Parathyroid adenoma (tissue), 2 donors: Measurements from ENCODE around the gene INTS7.

Experiments used
- H2AFZ ChIP-seq: fragments of 300-600 bp; sonication (generic); one replicate; pipeline ENCODE4 v1.7.0; 2017; ENCODE audit warnings: antibody characterized with exemption, mild to moderate bottlenecking
- H3K27ac ChIP-seq: fragments of 300-600 bp; sonication (generic); one replicate; pipeline ENCODE4 v1.7.0; 2017
- H3K27me3 ChIP-seq: fragments of 300-600 bp; sonication (generic); one replicate; pipeline ENCODE4 v1.7.0; 2017; ENCODE audit warnings: low read length; ENCODE audit not compliant: control insufficient read depth, insufficient read depth
- H3K36me3 ChIP-seq: fragments of 300-600 bp; sonication (generic); one replicate; pipeline ENCODE4 v1.7.0; 2017; ENCODE audit warnings: low read length; ENCODE audit not compliant: control insufficient read depth, insufficient read depth
- H3K4me1 ChIP-seq: fragments of 300-600 bp; sonication (generic); one replicate; pipeline ENCODE4 v1.7.0; 2017; ENCODE audit warnings: control low read depth
- H3K4me2 ChIP-seq: fragments of 300-600 bp; sonication (generic); one replicate; pipeline ENCODE4 v1.7.0; 2017; ENCODE audit warnings: low read length
- H3K4me3 ChIP-seq: fragments of 300-600 bp; sonication (generic); one replicate; pipeline ENCODE4 v1.7.0; 2017; ENCODE audit warnings: low read depth, low read length
- H3K79me2 ChIP-seq: fragments of 300-600 bp; sonication (generic); one replicate; pipeline ENCODE4 v1.7.0; 2017; ENCODE audit warnings: control low read depth
- H3K9ac ChIP-seq: fragments of 300-600 bp; sonication (generic); one replicate; pipeline ENCODE4 v1.7.0; 2017; ENCODE audit warnings: mild to moderate bottlenecking
- H3K9me3 ChIP-seq: fragments of 300-600 bp; sonication (generic); one replicate; pipeline ENCODE4 v1.7.0; 2017; ENCODE audit warnings: low read length; ENCODE audit not compliant: control insufficient read depth
- CTCF ChIP-seq: fragments of 300-600 bp; sonication (generic); IDR thresholded peaks from one replicate; pipeline ENCODE4 v1.7.0; 2017; ENCODE audit warnings: antibody characterized with exemption, mild to moderate bottlenecking
- donor health status: primary hyperparathyroidism.

Gene INTS7

GRCh38 chr1:211947396-211948295 is 87.7 kb downstream of the INTS7 start:
- Histone ChIP-seq H3K27ac (no peak overlapping the region), H3K4me1 (no peaks in the 10 kb centered on the region), H3K4me2 (no peak overlapping the region), H3K9me3 (no peaks in the 10 kb centered on the region), H2AFZ (no peak overlapping the region), H3K4me3 (no peak overlapping the region), H3K36me3 (no peaks in the 10 kb centered on the region), H3K27me3 (no peaks in the 10 kb centered on the region), H3K79me2 (no peaks in the 10 kb centered on the region), H3K9ac (no peak overlapping the region)
- no peak for TF ChIP-seq CTCF

- Histone ChIP-seq H3K9ac (no peak overlapping the region), H3K4me3 (no peak overlapping the region), H3K27me3 (no peaks in the 10 kb centered on the region), H3K4me2 (no peak overlapping the region), H3K79me2 (no peaks in the 10 kb centered on the region), H3K9me3 (no peaks in the 10 kb centered on the region), H3K36me3 (no peaks in the 10 kb centered on the region), H3K4me1 (no peaks in the 10 kb centered on the region), H3K27ac (no peak overlapping the region), H2AFZ (no peak overlapping the region)
- peak; percentile 42 for TF ChIP-seq CTCF
These were observed 90.4 kb downstream of the INTS7 start for GRCh38 chr1:211944733-211945500.

DNA sequence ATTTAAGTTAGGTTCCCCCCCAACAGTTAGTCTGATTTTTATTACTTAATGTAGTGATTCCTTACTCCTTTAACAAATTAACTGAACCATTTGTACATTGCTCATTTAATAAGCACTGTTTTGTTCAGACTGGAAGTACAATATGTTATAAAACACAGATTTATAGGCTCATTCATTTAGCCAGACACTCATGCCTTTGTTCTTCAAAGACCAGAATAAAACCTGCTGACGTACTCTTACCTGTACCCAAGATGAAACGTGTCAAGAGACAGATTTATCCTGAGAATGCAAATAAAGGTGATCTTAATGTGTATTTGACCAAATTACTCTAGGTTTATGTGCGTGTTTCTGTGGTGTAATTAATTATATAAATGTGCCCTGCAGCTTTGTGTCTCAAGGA is 92.8 kb downstream of the INTS7 start:
- Histone ChIP-seq H3K79me2 (no peaks in the 10 kb centered on the region), H3K9ac (no peak overlapping the region), H3K27ac (no peak overlapping the region), H3K4me2 (no peak overlapping the region), H3K36me3 (no peaks in the 10 kb centered on the region), H3K27me3 (no peaks in the 10 kb centered on the region), H3K4me3 (no peak overlapping the region), H2AFZ (no peak overlapping the region), H3K9me3 (no peaks in the 10 kb centered on the region), H3K4me1 (no peaks in the 10 kb centered on the region)
- TF ChIP-seq CTCF: no peak

DNA sequence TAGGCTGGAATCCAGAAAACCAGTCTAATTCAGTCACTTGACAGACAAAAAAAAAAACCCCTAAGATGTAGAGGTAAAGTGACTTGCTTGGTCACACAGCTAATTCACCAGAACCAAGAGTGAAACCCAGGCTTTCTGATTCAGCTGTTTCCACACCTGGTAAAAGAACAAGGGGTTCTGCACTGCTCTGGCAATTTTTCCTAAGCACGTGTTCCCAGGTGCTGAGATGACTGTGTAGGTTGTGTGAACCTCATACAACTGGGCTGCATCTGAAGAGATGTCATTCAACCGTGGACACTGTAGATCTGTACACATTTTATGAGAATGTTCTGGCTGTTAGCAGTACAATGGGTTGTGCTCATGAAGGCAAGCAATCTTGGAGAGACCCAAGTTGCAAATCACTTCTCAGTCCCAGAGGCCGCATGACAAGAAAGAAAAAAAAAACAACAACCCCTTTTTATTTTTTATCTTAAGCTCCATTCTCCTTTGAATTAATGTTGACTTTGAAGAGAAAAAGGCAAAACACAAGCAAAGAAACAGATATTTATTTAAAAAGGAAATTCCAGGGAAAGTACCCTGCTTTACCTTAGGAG is 95.4 kb downstream of the INTS7 start:
- Histone ChIP-seq H3K9me3 (no peaks in the 10 kb centered on the region), H3K9ac (no peak overlapping the region), H3K79me2 (no peaks in the 10 kb centered on the region), H3K4me1 (no peaks in the 10 kb centered on the region), H2AFZ (no peak overlapping the region), H3K36me3 (no peaks in the 10 kb centered on the region), H3K27me3 (no peaks in the 10 kb centered on the region), H3K4me2 (no peak overlapping the region), H3K4me3 (no peak overlapping the region), H3K27ac (no peak overlapping the region)
- no peak for TF ChIP-seq CTCF
